GM19023 (cell line): ENCODE measurements around the gene C17orf114.

Experiments
- ATAC-seq: cut with Tn5 transposase; IDR thresholded peaks from one replicate; pipeline ENCODE4 v1.9.1; 2021; ENCODE audit warnings: mild to moderate bottlenecking, moderate library complexity; ENCODE audit not compliant: unreplicated experiment

C17orf114 gene

DNA sequence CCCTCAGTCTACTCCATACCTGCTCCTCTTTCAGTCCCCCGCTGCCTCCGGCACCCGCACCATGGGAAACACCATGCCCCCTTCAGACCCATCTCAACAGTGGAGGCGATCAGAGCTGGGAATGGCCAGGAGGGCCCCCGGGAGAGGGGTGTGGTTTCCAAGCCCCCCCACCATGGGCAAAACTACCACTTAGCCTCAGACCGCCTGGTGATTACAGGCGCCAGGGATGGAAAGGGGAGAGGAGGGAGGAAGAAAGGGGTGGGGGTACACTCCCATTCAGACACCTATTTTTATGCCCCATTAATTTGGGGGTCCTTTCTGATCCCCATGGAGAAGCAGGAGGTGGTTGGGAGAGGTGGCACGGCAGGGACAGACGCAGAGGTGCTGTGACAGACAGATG, at the start of gene C17orf114:
C17orf114 (minus strand) TSS at position 101 of the 400 bp plus-strand sequence.
- ATAC-seq, result no peak

DNA sequence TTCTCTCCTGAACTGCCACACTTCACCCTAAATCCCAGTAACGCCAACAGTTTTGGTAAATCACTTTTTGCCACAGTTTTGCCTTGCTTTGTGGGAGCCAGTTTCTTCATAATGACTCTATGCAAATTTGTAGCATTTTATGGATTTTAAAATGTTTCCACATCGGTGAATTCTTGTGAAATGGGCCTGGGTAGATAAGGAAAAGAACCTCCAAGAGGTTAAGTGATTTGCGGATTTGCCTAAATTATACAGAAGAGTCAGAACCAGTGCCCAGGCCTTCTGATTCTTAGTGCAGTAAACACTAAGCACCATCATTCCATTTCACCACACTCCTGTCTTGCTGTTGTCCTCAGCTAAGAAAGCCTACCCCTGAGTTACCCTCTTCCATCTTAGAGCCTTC, 49.0 kb upstream of the C17orf114 start:
- no peak for ATAC-seq

DNA sequence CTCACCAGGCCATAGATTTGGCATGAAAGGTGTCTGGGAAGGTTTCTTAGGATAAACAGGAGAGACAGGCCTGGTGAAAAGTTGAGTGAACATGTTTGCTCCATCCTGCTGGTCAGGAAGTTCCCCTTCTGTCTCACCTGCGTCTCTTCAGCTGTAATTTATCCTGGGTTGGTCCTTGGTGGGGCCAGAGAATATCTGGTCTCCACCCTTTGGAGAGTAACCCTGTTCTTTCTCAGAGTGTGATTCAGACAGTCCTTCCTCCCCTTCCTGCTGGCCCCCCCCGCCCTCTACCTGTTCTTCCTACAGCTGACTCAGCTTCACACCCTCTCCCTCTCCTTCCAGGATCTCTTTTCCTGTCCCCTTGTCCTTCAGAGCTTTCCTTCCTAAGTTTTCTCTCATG, 48.1 kb upstream of the C17orf114 start:
- no peak for ATAC-seq

DNA sequence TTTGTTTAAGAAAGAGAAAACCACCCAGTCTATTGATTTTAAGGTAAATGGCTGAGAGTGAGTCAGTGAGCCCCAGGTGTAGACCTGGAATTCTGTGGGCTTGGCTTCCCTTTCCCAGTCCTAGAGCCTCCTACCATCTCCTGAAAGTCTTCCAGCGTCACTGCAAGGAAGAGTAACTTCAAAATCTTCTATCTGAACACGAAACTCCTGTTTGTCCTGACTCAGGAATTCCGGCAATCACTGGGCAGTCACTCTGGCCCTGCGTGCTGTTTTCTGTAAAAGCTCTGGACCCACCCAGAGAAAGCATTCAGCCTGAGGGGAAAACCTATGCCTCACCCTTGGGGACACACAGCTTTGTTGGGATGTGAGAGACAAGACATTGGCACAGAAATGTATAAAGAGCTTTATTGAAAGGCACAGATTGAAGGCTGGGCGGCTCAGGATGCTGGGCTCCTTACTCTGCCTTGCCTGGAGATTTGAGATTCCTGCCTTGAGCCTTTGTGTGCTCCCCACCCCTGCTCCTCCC, 46.9 kb upstream of the C17orf114 start:
- no peak for ATAC-seq

DNA sequence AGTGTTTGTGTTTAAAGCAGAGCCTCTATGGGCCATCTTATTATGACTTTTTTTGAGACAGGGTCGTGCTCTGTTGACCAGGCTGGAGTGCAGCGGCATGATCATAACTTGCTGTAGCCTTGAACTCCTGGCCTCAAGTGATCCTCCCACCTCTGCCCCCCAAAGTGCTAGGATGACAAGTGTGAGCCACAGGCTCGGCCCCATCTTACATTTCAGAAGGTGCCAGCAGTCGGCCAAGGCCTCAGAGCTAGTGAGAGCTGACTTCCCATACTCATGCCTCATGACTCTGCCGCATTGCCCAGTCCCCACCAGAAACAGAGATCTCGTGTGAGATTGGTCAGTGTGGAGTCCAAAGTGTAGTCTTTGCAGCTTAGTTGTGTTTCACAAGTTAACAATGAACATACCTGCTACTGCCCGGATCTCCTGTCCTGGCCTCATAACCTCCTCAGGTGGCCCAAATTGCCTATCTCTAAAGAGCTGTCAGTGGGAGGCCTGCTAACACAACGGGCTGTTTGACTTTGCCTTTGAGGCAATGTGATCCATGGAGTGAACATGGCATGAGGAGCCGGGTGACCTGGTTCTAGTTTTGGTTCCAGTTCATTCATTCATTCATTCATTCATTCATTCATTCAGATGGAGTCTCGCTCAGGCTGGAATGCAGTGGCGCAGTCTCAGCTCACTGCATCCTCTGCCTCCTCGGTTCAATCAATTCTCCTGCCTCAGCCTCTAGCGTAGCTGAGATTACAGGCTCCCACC, 44.7 kb upstream of the C17orf114 start:
- ATAC-seq, result no peak

DNA sequence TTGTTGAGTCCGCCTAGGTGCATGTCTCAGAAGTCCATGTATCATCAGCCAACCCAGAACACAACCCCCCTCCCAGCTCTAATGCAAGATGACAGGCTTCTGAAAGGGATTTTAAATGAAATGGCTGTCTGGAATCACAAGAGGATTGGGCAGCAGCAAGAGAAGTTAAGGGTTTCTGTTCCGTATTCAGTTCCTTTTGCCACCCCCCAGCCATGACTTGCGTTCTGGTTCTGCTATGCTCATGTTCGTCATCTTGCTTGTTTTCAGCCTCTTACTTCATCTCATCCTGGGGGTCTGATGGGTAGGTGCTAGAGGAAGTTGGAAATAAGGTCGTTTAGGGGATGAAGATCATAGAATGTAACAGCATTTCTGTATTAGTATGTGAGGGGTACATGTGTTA, 43.0 kb upstream of the C17orf114 start:
- ATAC-seq, result no peak

DNA sequence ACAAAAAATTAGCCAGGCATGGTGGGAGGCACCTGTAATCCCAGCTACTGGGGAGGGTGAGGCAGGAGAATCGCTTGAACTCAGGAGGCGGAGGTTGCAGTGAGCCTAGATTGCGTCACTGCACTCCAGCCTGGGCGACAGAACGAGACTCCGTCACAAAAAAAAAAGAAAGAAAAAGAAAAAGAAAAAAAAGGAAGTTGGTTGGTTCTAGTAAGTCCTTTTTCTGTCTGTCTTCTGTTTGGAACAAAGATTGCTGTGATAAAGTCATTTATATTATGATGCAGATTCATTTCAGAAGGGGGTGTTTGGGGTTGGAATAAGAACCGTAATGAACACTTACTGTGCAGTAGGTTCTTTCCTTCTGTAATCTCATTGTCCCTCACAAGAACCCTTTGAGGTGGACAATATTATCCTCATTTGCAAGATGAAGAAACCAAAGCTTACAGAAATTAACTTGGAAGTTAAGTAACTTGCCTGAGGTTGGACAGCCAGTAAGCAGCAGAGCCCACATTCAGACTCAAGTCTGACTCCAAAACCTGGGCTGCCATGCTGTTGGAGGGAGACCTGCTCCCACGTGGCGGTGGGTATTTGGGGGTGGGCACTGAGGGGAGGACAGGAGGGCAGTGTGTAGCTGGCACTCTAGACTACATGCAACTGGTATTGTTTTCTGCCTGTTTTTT, 41.3 kb upstream of the C17orf114 start:
- no peak for ATAC-seq

DNA sequence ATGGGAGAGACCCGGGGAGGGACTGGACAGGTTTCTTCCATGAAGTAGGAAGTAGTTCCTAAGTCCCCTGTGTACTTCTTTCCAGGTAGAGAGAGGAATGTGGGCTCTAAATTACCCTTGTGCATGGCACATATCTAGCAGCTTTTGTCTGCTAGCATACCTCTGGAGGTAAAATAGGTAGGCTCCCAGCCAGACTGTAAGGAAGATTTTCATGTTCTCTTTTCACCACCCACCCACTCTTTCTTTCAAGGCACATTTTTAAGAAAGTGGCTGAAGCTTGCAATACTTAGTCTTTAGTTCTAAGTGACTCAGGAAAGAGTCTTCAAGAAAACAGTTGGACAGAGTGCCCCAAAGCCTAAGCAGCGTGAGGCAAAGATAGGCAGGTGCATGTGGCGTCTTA, 40.2 kb upstream of the C17orf114 start:
- no peak for ATAC-seq

DNA sequence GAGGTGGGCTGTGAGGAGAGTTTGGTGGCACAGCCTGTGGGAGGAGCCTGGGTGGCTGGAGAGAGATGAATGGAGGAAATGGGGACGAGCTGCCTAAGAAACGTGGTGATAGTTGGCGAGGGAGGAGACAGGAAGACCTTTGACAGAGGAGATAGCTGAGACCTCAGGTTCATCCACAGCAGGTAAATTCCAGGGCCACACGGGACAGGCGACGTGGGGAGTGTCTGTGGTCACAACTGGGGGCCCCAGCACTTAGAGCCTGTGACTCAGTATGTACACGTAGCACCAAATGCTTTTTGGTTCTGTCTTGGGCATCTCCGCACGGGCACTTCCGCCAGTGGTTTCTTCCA, 38.7 kb upstream of the C17orf114 start:
- ATAC-seq, result no peak

DNA sequence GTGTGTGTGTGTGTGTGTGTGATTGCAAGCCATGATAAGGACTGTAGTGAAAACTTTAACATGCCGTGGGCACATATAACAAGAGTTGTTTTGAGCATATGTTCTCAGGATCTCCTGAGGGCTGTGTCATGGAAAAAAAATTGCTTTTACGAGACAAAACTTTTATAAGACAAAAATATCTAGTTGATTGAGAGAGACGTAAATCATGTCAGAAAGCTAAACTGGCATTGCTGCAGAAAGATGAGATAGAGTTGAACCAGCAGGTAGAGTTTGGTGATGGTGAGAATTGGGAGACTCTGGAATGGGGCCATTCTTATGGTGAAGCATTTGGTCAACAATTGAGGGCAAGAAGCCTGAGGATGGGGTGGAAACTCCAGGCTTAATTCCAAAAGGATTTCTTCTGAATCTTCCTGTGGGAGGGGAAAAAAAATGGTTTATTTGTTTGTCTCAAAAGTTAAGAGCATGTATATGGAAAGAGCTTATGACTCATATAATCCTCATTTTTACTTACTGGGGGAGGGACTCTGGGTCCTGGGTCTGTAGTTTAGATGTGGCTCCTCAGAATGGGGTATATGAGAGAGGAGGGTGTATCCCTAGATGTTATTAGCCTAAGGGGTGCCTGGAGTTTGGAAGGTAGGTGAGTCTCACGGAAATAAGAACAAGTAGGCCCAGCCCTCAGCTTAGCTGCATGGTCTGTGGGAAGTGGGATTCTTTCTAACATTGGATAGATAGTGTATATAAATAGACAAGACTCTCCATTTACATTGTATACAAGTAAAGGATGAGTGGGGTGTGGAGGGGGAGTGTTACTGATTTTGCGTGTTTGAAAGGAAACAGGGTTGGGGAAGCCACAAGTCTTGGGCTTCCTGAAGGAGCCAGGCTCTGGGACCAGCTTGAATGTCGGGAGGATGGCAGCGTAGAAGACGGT, 38.1 kb upstream of the C17orf114 start:
- ATAC-seq, result no peak

DNA sequence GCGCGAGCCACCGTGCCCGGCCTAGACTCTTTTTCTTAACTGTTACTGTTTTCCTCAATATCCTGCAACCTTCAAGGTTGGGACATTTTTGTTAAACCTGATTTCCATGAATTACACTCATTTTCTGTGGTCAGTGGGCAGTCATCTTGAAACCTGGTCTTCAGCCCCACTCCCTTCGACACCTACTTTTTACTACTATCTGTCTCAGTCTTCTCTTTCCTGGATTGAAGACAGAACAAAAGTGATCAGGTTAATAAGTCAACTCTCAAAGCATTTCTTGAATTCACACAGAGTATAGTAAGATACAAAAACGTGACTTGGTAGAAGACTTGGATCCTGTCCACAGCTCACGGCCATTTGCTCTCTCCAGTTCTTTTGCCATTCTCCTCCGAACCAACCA, 37.1 kb upstream of the C17orf114 start:
- no peak for ATAC-seq

DNA sequence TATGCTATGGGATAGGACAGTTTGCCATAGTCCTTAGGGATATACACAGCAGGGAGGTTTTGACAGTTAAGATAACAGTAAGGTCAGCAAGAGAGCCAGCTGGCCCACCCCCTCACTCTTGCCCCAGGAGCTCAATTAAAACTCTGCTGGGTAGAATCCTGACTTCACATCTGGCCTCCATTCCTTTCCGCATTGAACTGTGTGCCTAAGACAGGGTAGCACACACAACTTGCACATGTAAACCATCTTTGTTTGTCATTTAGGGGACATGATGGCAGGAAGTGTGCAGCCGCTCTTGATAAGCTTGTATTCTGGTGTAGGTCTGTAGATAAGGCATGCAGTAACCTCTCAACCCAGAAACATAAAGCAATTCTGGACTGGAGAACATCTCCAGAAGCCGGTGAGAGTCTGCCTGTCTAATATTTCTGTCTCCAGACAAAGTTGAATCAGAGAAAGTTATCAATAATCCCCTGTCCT, 36.2 kb upstream of the C17orf114 start:
- no peak for ATAC-seq

DNA sequence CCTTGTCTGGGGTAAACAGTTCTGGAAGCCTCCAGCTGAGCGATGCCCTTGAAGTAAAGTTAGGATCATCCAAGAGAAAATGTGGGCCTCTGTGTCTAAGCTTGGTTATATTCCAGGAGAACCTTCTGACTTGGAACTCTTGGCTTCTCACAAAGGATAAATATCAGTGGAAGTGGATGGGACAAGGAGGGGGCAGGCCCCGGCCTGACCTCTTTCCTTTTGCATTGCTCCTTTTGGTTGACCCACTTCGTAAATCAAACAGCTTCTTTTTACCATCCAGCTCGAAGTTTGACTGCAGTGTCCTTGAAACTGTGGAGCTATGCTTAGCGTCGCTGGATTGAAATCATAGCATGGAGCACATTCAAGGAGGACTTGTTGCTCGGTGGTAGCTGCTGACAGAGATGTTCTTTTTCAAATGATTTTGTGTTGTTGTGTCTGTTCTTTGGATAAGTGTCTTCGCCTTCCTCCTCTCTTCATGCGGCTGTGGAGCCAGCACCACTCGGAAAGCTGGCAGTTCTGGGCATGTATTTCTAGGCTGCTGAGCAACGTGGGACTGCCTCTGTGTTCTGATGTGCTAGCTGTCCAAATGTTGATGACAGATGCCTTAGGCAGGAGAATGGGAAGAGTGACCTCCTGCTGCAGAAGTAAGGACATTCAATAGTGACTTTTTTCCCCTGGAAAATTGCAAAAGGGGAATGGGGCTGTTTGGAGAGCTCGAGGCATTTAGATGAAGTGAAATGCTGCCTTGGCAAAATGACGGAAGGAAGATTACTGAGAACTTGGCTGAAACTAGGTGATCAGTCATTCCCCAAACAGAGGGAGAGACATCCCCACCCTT, 35.6 kb upstream of the C17orf114 start:
- no peak for ATAC-seq

DNA sequence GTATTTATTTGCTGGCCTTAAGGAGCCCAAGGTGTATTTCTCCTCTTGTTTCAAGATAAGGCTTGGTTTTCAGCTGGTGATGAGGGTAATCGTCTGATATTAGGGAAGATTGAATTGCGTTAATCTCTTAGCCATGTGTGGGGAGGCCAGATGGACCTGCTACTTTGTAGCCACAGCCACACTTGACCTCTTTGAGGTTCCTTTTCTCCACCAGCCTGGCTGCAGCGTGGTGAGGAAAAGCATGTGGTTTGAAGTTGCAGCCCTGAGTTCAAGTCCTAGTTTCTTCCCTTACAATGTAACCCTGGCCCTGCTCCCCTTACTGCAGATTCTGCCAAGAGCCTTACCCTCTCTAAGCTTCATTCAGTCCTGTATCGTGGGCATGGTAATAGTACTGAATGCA, 34.1 kb upstream of the C17orf114 start:
- no peak for ATAC-seq

DNA sequence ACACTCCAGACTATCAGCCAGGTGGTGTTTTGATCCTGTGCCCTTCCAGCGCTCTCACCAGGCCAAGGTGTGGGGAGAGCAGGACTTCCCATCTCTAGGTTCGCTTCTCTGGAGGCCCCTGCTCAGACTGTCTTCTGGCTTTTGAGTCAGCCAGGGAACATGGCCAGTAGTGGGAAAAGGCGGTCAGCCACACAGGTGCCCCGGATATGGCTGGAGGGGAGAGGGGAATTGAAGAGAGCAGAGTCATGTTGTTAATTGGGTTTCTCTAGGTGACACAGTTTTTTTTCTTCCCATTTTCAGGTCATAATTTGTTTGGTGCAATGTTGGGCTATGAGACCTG, 32.5 kb upstream of the C17orf114 start:
- ATAC-seq, result no peak

DNA sequence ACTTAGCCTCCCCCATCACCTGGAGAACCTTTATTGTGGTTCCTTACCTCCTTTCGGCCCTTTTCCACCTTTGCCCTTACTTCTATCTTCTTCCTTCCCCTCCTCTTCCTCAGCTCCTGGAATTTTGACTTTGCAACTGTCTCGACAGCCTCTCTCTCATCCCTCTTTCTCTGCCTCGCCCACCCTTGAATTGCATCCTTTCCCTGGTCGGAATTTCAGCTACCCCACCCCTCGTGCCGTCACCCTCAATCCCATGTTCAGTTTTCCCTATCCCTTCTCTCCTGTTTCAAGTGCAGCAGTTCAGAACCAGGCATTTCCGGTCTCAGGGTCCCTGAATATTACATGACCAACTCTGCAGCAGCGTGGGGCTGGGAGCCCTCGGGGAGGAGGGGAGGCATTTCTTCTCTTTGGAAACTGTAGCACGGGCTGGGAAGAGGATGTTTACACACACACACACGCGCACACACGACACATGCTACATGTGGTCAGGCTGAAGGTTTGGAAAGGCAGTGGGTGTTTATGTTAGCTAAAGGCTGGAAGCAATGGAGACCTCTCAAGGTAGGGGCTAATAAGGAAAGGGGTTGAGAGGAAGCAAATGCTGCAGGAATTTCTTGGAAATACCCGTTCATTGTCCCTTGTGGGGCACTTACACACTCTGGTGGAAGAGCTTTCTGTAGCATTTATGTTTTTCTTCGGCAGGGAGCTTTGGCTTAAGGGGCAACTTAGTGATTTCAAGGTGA, 32.0 kb upstream of the C17orf114 start:
- ATAC-seq, result no peak

DNA sequence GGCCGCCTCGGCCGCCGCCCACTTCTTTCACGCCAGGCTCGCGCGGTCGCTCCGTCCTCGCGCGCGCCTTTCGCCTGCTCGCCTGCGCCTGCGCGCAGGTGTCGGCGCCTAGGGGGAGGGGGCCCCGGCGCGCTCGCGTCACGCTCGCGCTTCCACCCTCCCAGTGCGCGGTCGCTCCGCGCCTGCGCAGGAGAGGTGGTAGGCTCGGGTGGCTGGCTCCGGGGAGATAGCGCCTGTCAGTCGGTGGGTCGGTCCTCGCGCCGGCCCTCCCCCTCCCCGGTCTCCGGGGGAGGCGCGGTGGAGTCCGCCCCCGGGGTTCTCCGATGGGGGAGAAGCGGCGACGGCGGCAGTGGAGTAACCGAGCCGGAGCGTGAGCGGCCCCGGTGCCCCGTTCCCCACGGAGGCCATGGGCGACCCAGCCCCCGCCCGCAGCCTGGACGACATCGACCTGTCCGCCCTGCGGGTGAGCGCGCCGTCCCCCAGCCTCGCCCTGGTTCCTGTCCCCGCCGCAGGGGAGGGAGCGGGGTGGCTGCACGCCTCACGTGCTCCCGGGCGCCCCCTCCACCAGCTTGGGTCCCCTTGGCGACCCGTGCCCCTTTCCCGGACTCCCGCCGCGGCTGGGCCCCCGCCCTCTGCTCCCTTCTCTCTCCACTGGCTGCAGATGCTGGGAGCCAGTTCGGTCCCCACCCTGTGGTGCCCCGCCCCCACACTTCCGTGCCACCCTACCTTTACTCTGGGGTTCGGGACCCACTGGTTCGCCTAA, 31.2 kb upstream of the C17orf114 start, which contains the start of gene MINK1:
MINK1 (plus strand) TSS at position 163 of the 763 bp plus-strand sequence; CDS start at position 407, 244 bp downstream.
- ATAC-seq, result peak; percentile 83

DNA sequence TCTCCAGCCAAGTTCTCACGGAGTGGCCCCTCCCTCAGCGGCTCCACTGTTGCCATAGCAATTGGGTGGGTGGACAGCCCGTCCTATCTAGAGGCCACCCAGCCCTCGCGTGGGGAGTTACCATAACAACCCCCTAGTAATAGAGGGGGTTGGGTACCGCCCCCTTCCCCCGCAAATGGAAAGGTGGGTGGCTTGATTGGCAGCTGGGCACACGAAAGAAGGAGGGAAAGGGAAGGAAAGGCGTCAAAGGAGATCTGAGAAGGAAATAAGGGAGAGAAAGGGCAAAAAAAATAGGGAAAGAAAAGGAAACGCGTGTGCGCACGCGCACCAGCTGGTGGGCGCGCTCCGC, 30.7 kb upstream of the C17orf114 start:
- ATAC-seq, result peak; percentile 31

DNA sequence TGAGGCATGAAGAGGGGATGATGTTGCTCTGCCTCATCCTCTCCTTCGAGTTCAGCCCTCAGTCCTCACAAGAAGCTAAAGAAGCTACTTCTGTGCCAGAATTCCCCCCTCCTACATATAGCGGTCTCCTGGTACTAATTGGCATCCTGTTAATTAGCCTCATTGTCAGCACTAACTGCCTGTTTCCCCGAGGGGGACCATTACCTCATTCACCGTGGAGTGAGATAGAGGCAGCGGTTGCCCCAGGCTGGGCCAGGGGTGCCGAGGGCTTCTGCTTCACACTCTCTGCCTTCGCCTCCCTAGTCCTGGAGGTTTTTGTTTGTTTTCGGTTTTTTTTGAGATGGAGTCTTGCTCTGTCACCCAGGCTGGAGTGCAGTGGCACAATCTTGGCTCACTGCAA, 25.3 kb upstream of the C17orf114 start:
- ATAC-seq, result no peak
